Measurements from ENCODE around the gene SMURF1.

GRCh38 chr7:99120501-99120900, 23.4 kb downstream of the SMURF1 start:
- TF ChIP-seq CTCF (conservative IDR thresholded peaks at IDR 0.05; ENCODE audit: low read depth, low read length) (no peak), EZH2phosphoT487 (IDR thresholded peaks at IDR 0.05; ENCODE audit: borderline replicate concordance, low read length) (no peak)

All from PC-3 (cell line).